Endodermal cell (in vitro differentiated cells): ENCODE data around the gene ATP9A. TPM values are rescaled to one million over a fixed set of nuclear protein-coding genes. Genes with fewer than 3 reads are reported as not detected.
A peak's percentile ranks its signal among the peaks of the same experiment; 100 is the strongest.

Experiments
- DNase-seq: peaks from one replicate; pipeline ENCODE4 v3.0.0-alpha.2; 2017
- H3K27ac ChIP-seq: 2 replicates; pipeline ENCODE4 v1.5.1; 2013; ENCODE audit warnings: mild to moderate bottlenecking, low read depth, low read length, moderate library complexity
- H3K27me3 ChIP-seq: 2 replicates; pipeline ENCODE4 v1.6.1; 2013; ENCODE audit warnings: mild to moderate bottlenecking, low read length, moderate library complexity; ENCODE audit not compliant: insufficient read depth, control insufficient read depth, poor library complexity, severe bottlenecking
- H3K36me3 ChIP-seq: 2 replicates; pipeline ENCODE4 v1.7.0; 2013; ENCODE audit warnings: mild to moderate bottlenecking, low read length, moderate library complexity; ENCODE audit not compliant: control insufficient read depth, insufficient read depth
- H3K4me1 ChIP-seq: one replicate; pipeline ENCODE4 v1.7.0; 2013; ENCODE audit warnings: low read length; ENCODE audit not compliant: control insufficient read depth, insufficient read depth
- H3K4me3 ChIP-seq: 2 replicates; pipeline ENCODE4 v1.5.1; 2013; ENCODE audit warnings: mild to moderate bottlenecking, low read length, moderate library complexity
- H3K9ac ChIP-seq: 2 replicates; pipeline ENCODE4 v1.6.1; 2013; ENCODE audit warnings: mild to moderate bottlenecking, low read length, moderate library complexity; ENCODE audit not compliant: poor library complexity, severe bottlenecking; ENCODE audit errors: extremely low read depth
- H3K9me3 ChIP-seq: 2 replicates; pipeline ENCODE4 v1.6.1; 2013; ENCODE audit warnings: mild to moderate bottlenecking, low read length, moderate library complexity; ENCODE audit not compliant: control insufficient read depth
- H3K27ac Mint-ChIP-seq: 2 replicates; pipeline ENCODE4 v1.8.0; 2020; ENCODE audit warnings: mixed read lengths
- H3K27me3 Mint-ChIP-seq: 2 replicates; pipeline ENCODE4 v1.8.0; 2021; ENCODE audit warnings: mild to moderate bottlenecking, mixed read lengths; ENCODE audit not compliant: insufficient read depth
- H3K36me3 Mint-ChIP-seq: 2 replicates; pipeline ENCODE4 v1.8.0; 2020; ENCODE audit warnings: low read depth, mixed read lengths
- H3K4me1 Mint-ChIP-seq: 2 replicates; pipeline ENCODE4 v1.8.0; 2020; ENCODE audit warnings: mixed read lengths
- H3K4me3 Mint-ChIP-seq: 2 replicates; pipeline ENCODE4 v1.8.0; 2020; ENCODE audit warnings: mild to moderate bottlenecking, moderate library complexity, mixed read lengths
- H3K9me3 Mint-ChIP-seq: 2 replicates; pipeline ENCODE4 v1.8.0; 2020; ENCODE audit warnings: mild to moderate bottlenecking, mixed read lengths
- WGBS, 2 experiments: methylation state at CpG; one replicate each; pipeline versions ENCODE4 v1.1.5 to v1.1.7; 2013; ENCODE audit warnings: missing lambda C conversion rate in 2 of 2, mixed read lengths in 1 of 2; ENCODE audit not compliant: insufficient coverage in 1 of 2, insufficient read length in 1 of 2; 5-methylcytosine and 5-hydroxymethylcytosine counted together
- total RNA-seq, 2 donors: library from RNA; stranded (reverse); fragmentation: NEBNext Ultra II Directional in 1 of 2; extraction: Animal tissue kit (Norgen Biotek cat#: 25700) in 1 of 2; gene quantifications; 2 replicates in 1 of 2; 3 replicates in 1 of 2; pipeline ENCODE4 v1.2.1, GENCODE V29; 2021
- TF ChIP-seq, protein P1 (sequence below): fragments of 200-600 bp; sonication (generic); conservative IDR thresholded peaks from 2 replicates; pipeline ENCODE4 v1.5.0; 2021; ENCODE audit warnings: antibody characterized with exemption, mild to moderate bottlenecking

The ATP9A gene
- total RNA-seq, 2 donors from 2014 or later = 26.7 to 27.9 TPM

DNA sequence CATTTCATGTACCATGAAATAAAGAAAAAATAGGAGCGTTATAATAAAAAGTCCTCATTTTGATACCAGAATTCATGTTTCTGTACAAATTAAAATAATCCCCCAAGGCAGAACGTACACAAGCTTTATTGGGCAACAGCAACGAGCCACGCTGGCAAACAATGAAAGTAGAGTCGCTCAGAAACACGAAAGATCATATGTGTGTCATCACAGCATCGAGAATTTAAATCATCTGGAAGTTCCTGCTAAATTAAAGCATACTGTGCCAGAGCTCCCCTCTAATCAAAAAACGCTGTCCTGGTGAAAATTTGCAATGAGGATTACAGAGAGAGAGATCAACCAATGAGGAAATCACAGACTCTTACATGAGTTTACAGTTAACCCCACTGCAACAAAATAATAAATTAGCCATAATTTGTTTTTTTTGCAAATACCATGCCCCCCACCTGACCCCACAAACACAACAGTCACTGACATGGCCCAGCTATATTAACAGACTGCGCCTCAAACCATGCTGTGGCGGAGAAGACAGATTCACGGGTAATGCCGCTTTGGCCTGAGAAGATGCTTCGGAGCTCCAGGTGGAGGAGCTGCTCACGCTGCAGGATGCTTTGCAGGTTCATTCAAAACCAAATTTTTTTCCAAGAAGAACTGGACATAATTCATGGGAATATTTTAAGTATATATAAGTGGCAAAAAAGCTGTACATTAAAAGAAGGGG lies 171.4 kb downstream of the ATP9A start:
- Histone ChIP-seq H3K36me3 (peaks cover 16% of the 10 kb centered on the region), H3K9me3 (no peaks in the 10 kb centered on the region), H3K27me3 (no peaks in the 10 kb centered on the region), H3K27ac (no peak overlapping the region), H3K4me1 (no peaks in the 10 kb centered on the region), H3K4me3 (no peak overlapping the region), H3K9ac (no peak overlapping the region)
- Mint-ChIP-seq H3K4me3 (no peak overlapping the region), H3K9me3 (no peaks in the 10 kb centered on the region), H3K27ac (no peak overlapping the region), H3K36me3 (peaks cover 24% of the 10 kb centered on the region), H3K27me3 (no peaks in the 10 kb centered on the region), H3K4me1 (peaks cover 5% of the 10 kb centered on the region)
- no peak for DNase-seq
- TF ChIP-seq, protein P1, sequence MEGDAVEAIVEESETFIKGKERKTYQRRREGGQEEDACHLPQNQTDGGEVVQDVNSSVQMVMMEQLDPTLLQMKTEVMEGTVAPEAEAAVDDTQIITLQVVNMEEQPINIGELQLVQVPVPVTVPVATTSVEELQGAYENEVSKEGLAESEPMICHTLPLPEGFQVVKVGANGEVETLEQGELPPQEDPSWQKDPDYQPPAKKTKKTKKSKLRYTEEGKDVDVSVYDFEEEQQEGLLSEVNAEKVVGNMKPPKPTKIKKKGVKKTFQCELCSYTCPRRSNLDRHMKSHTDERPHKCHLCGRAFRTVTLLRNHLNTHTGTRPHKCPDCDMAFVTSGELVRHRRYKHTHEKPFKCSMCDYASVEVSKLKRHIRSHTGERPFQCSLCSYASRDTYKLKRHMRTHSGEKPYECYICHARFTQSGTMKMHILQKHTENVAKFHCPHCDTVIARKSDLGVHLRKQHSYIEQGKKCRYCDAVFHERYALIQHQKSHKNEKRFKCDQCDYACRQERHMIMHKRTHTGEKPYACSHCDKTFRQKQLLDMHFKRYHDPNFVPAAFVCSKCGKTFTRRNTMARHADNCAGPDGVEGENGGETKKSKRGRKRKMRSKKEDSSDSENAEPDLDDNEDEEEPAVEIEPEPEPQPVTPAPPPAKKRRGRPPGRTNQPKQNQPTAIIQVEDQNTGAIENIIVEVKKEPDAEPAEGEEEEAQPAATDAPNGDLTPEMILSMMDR = no peak
- WGBS, 2 experiments = 83 to 87% methylated on average over 12 to 14 of the region's 14 CpGs

DNA sequence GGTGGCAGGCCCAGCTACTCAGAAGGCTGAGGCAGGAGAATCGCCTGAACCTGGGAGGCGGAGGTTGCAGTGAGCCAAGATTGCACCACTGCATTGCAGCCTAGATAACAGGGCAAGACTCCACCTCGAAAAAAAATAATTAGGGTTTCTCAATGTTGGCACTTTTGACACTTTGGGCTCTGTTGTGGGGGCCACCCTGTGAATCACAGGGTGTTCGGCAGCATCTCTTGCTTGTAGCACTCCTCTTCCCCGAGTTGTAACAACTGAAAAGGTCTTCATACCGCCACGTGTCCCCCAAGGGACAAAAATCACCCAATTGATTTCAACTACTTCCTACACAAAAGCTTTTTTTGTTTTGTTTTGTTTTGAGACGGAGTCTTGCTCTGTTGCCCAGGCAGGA lies 172.4 kb downstream of the ATP9A start:
- H3K36me3 Mint-ChIP-seq = peaks cover 19% of the 10 kb centered on the region
- no peaks in the 10 kb centered on the region for H3K9me3 Mint-ChIP-seq
- H3K27me3 ChIP-seq = no peaks in the 10 kb centered on the region
- peaks cover 5% of the 10 kb centered on the region for H3K4me1 Mint-ChIP-seq
- no peaks in the 10 kb centered on the region for H3K27me3 Mint-ChIP-seq
- H3K9ac ChIP-seq = no peak overlapping the region
- H3K9me3 ChIP-seq = no peaks in the 10 kb centered on the region
- no peaks in the 10 kb centered on the region for H3K4me1 ChIP-seq
- DNase-seq = no peak
- no peak overlapping the region for H3K4me3 ChIP-seq
- WGBS, 2 experiments = 94 to 95% methylated on average over 7 to 8 of the region's 8 CpGs
- no peak overlapping the region for H3K27ac Mint-ChIP-seq
- H3K36me3 ChIP-seq = peaks cover 12% of the 10 kb centered on the region
- no peak overlapping the region for H3K27ac ChIP-seq
- no peak overlapping the region for H3K4me3 Mint-ChIP-seq
- TF ChIP-seq, protein P1 = no peak

DNA sequence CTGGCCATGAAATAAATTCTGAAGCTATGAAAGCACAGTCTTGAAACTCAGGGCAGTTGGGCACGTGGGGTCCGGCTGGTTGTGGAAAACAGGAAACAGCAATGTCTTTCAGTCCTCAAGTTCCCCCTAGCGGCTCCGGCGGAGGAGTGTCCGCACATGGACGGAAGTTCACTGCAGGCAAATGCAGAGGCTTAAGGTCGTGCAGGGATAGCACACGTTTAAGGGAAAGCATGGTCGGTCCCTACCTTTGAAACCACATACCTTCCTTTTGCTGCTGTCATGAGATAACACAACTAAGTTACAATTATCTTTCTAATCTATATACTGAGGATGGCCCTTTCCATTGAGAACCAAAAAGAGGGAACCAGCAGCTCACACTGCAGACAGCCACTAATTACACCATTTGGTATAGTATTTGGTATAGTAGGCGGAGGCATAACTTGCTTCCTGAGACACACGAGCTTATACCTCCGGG lies 173.1 kb downstream of the ATP9A start:
- DNase-seq = peak; percentile 93
- H3K4me1 Mint-ChIP-seq = peaks cover 4% of the 10 kb centered on the region
- peaks cover 15% of the 10 kb centered on the region for H3K36me3 Mint-ChIP-seq
- H3K4me3 Mint-ChIP-seq = no peak overlapping the region
- H3K27me3 ChIP-seq = no peaks in the 10 kb centered on the region
- no peaks in the 10 kb centered on the region for H3K27me3 Mint-ChIP-seq
- H3K27ac ChIP-seq = no peak overlapping the region
- no peak overlapping the region for H3K9ac ChIP-seq
- no peaks in the 10 kb centered on the region for H3K9me3 Mint-ChIP-seq
- no peaks in the 10 kb centered on the region for H3K9me3 ChIP-seq
- TF ChIP-seq, protein P1 = peak; percentile 90
- WGBS, 2 experiments = 1 to 22% methylated on average over 10 to 13 of the region's 13 CpGs
- no peaks in the 10 kb centered on the region for H3K4me1 ChIP-seq
- H3K27ac Mint-ChIP-seq = no peak overlapping the region
- H3K4me3 ChIP-seq = no peak overlapping the region
- peaks cover 12% of the 10 kb centered on the region for H3K36me3 ChIP-seq
